Omental fat pad (tissue), 4 donors: ENCODE results near the gene MNAT1. TPM values are rescaled to one million over a fixed set of nuclear protein-coding genes. Genes with fewer than 3 reads are reported as not detected.

Experiments
- ATAC-seq: fragments of 150-250 bp; one replicate; pipeline ENCODE4 v1.9.1; 2016; ENCODE audit warnings: mild to moderate bottlenecking, moderate library complexity; ENCODE audit not compliant: low FRiP score
- DNase-seq: peaks from one replicate; pipeline ENCODE4 v3.0.0-alpha.2; 2019; ENCODE audit warnings: low spot score
- total RNA-seq, 4 donors: library from RNA; depleted of rRNA; stranded (reverse); fragments of >200 nt; gene quantifications; one replicate each; pipeline ENCODE4 v1.1.0, GENCODE V29; 2016
- TF ChIP-seq, protein P1 (sequence below), 3 donors: fragments of 450-650 bp; IDR thresholded peaks; one replicate each; pipeline ENCODE4 v1.5.1; 2016 to 2017; ENCODE audit warnings: antibody characterized with exemption in 3 of 3, mild to moderate bottlenecking in 3 of 3, moderate library complexity in 2 of 3

The MNAT1 gene
- total RNA-seq, 4 donors from 2014 or later: 20.4 to 35.4 (median 31.3) TPM

DNA sequence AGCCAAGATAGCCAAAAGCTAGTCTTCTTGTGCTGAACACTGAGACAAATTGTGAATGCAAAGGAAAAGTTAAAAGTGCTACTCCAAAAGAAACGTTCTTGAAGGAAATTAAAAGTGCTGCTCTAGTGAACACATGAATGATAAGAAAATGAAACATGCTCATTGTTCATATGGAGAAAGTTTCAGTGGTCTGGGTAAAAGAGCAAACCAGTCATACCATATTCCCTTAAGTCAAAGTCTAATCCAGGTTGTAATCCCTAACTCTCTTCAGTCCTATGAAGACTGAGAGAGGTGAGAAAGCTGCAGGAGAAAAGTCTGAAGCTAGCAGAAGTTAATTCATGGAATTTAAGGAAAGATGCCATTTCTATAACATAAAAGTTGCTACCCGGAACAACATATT, 121.5 kb downstream of the MNAT1 start:
- DNase-seq (no peak), ATAC-seq (no peak)
- TF ChIP-seq, protein P1, sequence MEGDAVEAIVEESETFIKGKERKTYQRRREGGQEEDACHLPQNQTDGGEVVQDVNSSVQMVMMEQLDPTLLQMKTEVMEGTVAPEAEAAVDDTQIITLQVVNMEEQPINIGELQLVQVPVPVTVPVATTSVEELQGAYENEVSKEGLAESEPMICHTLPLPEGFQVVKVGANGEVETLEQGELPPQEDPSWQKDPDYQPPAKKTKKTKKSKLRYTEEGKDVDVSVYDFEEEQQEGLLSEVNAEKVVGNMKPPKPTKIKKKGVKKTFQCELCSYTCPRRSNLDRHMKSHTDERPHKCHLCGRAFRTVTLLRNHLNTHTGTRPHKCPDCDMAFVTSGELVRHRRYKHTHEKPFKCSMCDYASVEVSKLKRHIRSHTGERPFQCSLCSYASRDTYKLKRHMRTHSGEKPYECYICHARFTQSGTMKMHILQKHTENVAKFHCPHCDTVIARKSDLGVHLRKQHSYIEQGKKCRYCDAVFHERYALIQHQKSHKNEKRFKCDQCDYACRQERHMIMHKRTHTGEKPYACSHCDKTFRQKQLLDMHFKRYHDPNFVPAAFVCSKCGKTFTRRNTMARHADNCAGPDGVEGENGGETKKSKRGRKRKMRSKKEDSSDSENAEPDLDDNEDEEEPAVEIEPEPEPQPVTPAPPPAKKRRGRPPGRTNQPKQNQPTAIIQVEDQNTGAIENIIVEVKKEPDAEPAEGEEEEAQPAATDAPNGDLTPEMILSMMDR (IDR thresholded peaks at IDR 0.05): no peak

DNA sequence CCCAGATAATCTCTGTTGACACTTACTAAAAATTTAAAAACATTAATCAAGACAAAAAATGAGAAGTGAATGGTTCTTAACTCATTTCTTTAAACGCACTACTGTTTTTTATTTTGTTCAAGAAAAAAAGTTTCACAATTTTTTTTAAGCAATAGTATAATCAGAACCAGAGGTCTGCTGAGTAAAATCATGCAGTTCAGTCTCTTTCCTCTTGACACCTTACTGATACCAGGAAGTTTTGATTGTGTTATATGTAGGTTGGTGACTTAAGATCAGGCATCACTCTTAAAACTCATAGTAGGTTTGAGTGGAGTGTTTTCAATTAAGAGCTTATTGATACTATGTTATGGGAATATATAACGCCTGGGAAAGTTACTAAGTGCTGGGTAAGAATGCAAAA, 125.0 kb downstream of the MNAT1 start:
- ATAC-seq: no peak

DNA sequence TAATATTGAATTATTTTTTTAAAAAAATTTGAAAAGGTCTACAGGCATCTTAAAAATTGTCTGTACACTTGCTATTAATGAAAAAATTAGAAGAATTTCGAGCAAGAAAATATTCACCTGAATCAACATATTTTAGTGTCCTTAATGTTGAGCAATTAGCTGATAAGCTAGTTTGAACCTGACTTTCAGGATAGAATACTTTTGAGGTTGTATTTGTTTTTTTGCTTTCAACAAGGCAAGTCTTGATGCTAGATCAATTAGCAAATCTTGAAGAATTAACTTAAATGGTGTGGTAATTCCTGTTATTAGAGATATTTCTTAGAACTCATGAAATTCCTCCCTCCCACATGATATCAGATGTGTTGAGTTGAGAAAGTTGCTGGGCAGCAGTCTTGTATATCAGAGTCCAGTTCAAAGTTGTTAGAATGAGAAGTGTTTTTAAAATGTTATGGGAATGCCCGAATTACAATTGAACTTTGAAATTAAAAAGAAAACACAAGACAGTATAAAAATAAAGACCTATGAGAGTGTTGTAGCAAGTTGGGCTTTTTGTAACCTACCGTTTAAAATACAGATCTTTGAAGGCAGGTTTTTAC, 127.1 kb downstream of the MNAT1 start:
- DNase-seq (no peak), ATAC-seq (no peak)
- TF ChIP-seq, protein P1 (IDR thresholded peaks at IDR 0.05): no peak

More for the DNA sequence above, 125.0 kb downstream of the MNAT1 start:
- TF ChIP-seq, protein P1 (IDR thresholded peaks at IDR 0.05): no peak
- DNase-seq: no peak

DNA sequence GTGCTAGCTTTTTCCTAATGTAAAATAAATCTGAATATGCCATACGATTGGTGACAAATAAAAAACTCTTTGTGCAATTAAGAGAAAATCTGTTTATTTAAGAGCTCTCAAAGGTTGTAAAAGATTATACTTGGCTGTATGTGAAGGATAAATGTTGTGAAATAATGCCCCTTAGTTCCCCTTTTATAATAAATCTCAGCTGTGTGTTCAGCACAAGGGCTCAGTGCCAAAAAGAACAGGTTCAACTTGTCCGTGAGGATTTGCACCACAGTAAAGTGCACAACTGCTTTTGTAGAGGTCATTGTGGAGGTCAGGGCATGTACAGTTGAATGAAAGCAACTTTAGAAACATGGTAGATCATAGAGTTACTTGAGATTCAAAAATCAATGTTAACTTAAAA, 127.7 kb downstream of the MNAT1 start:
- no peak for DNase-seq
- no peak for ATAC-seq
- TF ChIP-seq, protein P1 (IDR thresholded peaks at IDR 0.05): no peak

DNA sequence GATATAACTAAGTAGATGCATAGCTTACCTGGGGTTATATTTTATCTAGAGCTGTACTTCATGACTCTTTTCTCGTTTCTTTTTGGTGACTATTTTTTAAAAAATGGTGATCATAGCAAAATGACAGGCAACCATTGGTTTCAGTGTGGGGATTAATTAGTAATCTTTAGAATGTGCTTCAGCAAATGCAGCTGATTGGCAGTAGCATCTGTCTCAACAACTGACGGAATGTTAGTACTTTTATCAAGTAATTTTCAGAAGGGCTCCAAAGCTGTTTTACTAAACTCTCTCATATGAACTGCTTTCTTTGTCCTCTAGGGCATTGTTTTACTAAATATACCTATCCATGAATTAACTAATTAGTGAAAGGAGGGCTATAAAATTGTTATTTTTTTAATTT, 128.7 kb downstream of the MNAT1 start:
- ATAC-seq (no peak), DNase-seq (no peak)
- TF ChIP-seq, protein P1 (IDR thresholded peaks at IDR 0.05): no peak

DNA sequence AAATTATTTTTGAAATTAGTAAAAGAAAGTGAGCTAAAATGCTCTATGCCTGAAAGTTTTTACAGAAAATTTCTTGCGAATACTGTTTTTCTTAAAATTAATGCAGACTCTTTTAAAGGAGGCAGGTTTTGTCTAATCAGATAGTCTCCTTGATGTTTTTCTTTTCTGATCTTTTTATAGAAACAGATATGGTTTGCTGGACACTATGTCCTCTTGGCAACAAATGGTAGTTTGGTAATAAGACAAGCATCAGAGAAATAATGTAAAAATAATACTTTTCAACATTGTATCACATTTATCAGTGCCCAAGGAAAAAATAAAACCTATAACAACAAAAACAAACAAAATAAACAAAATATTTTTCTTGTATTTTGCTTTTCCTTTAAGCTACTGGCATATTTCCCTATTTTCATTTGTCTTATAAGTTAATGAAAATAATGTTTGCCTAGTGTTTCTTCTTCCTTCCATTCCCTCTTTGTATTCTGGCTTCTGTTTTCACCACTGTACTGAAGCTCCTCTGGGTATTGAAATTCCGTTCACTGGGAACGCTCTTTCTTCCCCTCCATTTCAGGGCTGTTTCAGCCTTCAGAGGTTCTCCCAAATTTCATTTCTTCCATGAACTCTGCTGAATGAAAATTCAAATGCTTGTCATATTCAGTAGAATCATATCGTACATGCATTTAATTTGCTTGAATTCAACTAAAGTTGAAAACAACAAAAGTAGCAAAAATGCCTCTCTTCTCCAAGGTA, 131.0 kb downstream of the MNAT1 start:
- no peak for ATAC-seq
- no peak for DNase-seq
- TF ChIP-seq, protein P1 (IDR thresholded peaks at IDR 0.05): no peak
